ENCODE data around the gene TUSC2.

Gene TUSC2

DNA sequence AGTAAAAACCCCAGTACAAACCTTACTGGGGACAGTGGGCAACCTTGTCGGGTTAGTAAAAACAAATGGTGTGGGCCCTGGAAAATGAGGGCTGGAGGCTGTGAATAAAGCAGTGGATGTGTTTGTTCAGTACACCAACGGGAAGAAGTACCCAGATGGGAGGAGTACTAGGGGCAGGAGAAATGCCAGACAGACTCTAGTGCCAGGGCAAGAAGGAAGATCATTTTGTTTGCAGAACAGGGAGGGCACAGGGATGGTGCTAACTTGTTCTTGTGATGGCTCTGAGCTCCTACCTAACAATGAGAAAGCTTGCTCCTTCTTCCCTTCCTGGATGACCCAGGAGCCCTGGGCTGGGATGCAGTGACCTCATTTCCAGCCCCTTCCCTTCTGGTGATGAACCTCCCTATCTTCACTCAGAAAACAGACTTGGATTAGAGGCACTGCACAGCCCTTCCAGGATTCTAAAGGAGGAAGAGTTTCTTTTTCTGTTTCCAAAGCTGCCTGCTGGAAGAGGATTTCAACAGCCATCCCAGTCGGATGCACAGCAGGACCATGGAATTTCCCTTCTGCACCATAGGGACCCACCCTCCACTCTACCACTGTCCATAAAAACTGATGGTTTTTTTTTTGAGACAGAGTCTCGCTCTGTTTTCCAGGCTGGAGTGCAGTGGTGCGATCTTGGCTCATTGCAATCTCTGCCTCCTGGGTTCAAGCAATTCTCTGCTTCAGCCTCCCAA is 6.5 kb upstream of the TUSC2 start:
- no peak for DNase-seq

DNA sequence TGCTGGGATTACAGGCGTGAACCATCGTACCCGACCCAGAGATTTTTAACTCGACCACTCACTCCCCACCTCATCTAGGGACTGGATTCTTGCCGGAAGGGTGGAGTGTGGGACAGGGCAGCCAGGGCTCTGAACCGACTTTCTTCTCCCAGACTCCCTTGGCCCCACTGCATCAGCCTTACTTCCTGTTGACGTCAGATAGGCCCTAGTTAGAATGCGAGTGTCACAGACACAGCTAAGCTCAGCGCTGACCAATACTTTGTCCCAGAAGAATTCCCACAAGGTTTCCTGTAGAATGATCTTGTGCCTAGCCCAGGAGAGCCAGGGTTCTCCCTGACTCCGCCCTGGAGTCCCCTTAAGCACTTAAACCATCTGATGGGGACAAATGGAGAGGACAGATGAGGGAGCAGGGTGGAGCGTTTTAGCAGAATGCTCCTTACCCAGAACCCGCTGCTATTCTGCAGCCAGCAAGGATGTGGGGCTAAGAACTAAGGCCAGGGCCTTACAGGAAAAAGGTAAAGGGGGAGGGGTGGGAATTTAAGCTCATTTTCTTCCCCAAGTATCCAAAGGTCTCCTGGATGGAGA is 5.8 kb upstream of the TUSC2 start:
- peak; percentile 33 for DNase-seq

DNA sequence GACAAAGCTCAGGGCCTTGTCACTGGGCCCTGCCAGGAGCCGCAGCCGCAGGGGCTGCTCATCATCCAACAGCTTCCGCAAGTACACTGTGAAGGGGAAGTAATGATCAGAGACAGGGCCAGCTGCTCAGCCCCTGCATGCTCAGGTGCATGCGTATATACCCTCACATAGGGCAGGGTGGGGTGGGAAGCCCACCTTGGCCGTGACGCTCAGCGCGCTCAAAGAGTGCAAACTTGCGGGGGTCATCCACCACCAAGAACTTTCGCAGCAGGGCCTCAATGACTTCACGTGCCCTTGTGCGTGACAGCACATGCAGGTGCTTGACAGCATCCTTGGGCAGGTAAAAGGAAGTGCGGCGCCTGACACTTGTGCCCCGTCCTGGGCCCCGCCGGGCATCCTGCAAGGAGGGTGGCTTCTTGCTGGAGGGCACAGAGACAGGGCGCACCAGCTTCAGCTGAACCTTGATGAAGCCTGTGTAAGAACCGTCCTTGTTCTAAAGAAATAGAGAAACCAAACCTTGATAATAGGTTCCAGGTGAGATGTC is 3.4 kb upstream of the TUSC2 start:
- no peak for DNase-seq

DNA sequence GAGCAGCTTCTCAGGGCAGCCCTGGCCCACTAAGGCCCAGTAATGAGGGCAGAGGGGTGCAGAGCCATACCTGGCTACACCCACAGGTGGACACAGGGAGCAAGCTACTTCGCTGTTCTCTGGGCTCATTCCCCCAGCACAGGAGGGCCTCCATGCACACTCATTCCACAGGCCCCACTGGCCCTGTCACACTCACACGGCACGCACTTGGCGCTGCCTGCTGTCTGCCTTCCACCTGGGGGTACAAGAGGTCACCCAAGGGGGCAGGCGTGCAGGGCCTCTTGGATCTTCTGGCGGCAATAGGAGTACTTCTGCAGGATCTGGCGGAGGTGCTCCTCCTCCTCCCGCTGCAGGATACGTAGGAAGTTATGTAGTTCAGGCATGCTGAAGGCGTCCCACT is 2.3 kb upstream of the TUSC2 start:
- no peak for DNase-seq

DNA sequence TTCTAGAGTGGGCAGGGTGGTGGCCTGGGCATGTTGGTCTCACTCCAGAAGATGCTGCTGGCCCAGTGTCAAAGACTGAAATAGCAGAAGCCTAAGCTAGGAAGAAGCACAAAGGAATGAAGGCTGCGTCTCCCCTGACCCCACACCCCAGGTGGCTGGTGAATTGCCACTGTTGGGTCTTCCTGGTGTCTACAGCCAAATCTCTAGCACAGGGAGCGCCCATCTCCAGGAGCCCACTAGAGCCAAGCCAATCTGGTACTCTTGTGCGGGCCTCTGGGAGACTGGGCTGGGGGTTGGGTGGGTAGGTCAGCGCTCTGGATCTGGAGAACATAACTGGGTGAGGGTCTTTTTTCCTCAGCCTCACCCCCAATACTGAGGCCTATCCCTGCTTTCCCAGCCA is 894 bp downstream of the TUSC2 start:
- DNase-seq, result no peak

DNA sequence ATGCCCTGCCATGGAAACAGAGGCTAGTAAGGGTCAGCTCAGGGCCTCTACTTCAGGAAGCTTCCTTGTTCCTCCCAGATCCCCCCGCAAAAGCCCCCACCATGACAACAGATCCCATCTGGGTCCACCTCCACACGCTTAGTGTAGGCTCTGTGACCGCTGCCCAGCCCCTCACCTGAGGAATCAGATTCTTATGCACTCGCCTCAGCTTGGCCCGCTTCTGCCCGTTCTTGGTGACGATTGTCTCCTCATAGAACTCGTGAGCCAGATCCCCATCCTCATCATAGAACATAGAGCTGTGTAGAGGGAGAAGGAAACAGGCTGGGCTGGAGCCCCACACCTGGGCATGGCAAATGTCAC is 1.9 kb downstream of the TUSC2 start:
- no peak for DNase-seq

DNA sequence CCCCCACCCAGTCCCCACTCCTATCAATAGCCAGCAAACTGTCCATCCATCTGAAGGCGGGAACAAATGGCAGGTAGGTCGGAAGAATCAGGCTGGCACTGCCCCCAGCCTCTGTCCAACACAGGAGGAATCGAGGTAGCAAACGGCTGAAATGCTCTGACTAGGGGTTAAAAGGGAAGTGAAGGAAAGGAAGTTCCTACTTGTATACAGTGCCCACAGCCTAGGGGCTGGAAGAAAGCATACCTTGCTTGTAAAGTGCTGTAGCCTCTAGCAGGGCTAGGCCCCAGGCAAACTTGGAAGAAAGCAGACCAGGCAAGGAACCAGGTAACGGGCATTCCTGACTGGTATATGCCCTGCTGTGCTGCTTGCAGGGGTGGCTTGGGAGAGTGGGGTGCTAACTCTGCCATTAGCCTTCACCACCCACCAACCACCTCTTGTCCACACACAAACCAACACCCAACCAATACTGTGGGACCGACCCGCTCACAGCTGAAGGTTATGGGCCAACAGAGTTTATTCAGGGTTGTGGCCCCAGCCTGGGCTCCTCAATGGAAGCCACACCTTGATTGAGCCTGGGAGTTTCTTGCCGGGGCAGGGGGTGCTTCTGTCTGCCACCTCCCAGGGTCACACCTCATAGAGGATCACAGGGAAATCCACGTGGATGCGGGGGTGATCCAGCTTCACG is 2.4 kb downstream of the TUSC2 start:
- no peak for DNase-seq

- no peak for DNase-seq
Measured at GRCh38 chr3:50325113-50325480, 2.9 kb downstream of the TUSC2 start.

- DNase-seq, result peak; percentile 71
Measured at GRCh38 chr3:50324351-50325112, 3.5 kb downstream of the TUSC2 start.

- DNase-seq, result no peak
Measured at GRCh38 chr3:50323614-50324199, 4.3 kb downstream of the TUSC2 start.

GRCh38 chr3:50323092-50323600 is 4.9 kb downstream of the TUSC2 start:
- DNase-seq, result no peak

DNA sequence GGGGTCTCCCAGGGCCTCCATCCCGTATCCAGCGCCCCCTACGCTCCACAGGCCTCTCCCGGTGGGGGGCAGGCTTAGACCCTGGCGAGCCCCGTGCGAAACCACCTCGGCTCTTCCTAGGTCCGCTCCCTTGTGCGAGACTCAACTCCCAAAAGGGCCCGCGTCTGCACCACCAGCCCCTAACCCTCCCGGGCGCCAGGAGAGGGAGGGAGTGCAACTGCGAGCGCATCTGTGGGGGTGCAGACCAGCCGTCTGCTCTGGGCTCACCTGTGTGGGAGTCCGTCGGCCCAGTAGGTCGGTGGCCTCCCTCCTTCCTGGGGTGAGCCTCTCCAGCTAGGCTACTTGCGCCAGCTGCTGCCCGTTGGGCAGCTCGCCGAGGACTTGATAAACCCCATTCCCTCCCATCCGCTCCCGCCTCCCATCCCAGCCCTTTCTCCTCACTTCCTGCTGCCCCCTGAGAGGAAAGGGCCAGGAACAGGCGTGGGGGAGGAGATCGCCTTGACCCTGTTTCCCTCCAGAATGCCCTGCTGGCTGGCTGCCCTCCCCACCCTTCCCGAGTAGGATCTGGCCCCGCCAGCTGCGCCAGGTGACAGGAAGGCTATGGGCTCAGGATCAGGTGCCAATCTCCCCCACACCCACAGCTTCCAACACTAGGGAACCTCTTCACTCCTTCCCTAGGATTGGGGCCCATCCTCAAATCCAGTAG is 5.5 kb downstream of the TUSC2 start, which contains the start of gene HYAL2:
Gene HYAL2, minus strand, starts transcription at position 360 of the 706 bp plus-strand sequence. CDS start 2,256 bp downstream, outside the sequence.
- no peak for DNase-seq

GRCh38 chr3:50322115-50322385 is 6.0 kb downstream of the TUSC2 start:
- no peak for DNase-seq

- peak; percentile 87 for DNase-seq
Measured at GRCh38 chr3:50321336-50322114, 6.5 kb downstream of the TUSC2 start.

- peak; percentile 65 for DNase-seq
Measured at GRCh38 chr3:50320853-50321335, 7.1 kb downstream of the TUSC2 start.

- DNase-seq, result no peak
Measured at GRCh38 chr3:50319894-50320625, 8.0 kb downstream of the TUSC2 start.

DNA sequence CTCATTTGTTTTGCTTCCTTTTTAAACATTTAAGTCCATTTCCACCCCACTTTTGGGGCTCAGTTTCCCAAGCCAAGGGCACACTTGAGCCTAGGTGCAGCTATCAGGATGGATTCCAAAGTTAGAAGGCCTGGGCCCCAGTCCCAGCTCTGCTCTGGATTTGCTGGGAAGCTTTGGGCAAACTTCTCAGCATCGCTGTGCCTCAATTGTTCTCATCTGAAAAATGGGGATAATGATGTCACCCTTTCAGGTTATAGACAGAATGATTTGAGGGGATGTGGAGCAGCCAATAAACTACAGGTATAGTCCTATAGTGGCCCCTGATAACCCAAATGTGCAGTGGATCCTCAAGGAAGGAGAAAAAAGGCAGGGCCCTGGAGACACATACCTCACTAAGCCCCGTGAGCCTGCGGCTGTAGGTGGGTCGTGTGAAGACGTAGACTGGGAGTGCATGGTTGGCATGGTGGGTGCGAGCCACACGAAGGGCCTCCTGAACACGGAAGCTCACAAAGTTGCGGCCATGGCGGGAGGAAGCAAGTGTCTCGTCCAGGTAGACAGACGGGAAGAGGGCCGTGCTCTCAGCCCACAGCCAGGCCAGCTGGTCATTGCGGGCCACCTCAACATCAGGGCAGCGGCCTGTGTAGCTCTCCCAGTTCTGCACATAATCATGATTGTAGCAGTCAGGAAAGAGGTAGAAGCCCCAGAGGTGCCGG is 8.7 kb downstream of the TUSC2 start:
- DNase-seq, result no peak

GRCh38 chr3:50318615-50319014 is 9.4 kb downstream of the TUSC2 start:
- DNase-seq, result no peak

DNA sequence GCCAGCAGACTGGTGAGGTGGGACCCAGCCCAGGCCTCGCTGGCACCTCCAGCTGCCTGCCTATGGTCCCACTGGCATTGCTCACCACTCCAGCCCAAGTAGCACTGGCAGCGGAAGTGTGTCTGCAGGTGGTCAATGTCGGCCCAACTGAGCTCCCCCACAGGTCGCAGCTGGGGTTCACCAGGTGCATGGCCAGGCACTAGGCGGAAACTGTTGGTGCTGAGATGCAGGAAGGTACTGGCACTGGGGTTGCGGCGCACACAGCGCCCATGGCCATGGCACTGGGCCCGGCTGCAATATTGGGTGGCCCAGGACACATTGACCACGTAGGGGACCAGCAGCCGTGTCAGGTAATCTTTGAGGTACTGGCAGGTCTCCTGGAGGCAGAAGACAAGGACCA is 9.9 kb downstream of the TUSC2 start:
- DNase-seq, result no peak

DNA sequence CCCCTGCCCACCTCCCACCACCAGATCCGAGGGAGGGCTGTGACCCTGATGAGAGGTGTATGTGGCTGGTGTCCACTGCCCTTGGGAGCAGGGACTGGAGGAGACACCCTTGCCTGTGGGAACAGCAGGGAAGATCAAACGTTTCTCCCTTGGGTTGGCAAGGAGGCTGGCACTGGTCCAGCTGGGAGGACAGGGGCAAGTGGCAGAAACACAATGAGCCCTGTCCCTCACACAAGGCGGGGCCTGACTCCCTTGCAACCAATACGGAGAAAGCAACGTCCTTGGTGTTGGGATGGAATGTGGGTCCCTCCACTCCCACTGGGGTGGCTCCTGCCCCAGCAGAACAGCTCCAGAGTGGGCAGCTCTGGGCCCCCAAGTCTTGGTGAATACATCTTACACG is 10.7 kb downstream of the TUSC2 start:
- DNase-seq, result no peak

Measured in CD4-positive, alpha-beta T cell treated with Interleukin-21 for 1 hour (primary cell).